Skeletal muscle tissue (tissue), 4 donors: Measurements from ENCODE around the gene S1PR3. TPM values are rescaled to one million over a fixed set of nuclear protein-coding genes. Genes with fewer than 3 reads are reported as not detected.

Experiments used
- H3K27ac ChIP-seq: one replicate; pipeline ENCODE4 v1.7.0; 2013; ENCODE audit warnings: mild to moderate bottlenecking, low read depth, low read length, inconsistent platforms
- H3K27me3 ChIP-seq, 3 donors: one replicate each; pipeline ENCODE4 v1.7.0; 2013; ENCODE audit warnings: low read length in 3 of 3; ENCODE audit not compliant: control insufficient read depth in 3 of 3, insufficient read depth in 3 of 3
- H3K36me3 ChIP-seq, 3 donors: one replicate each; pipeline ENCODE4 v1.7.0; 2013; ENCODE audit warnings: low read length in 3 of 3; ENCODE audit not compliant: control insufficient read depth in 3 of 3, insufficient read depth in 3 of 3
- H3K4me1 ChIP-seq, 3 donors: one replicate each; pipeline ENCODE4 v1.7.0; 2013; ENCODE audit warnings: low read length in 3 of 3, mild to moderate bottlenecking in 3 of 3; ENCODE audit not compliant: control insufficient read depth in 3 of 3, insufficient read depth in 3 of 3
- H3K4me3 ChIP-seq, 3 donors: one replicate each; pipeline ENCODE4 v1.7.0; 2013; ENCODE audit warnings: low read length in 3 of 3
- H3K9ac ChIP-seq, 3 donors: one replicate each; pipeline ENCODE4 v1.7.0; 2013; ENCODE audit warnings: low read length in 3 of 3, mild to moderate bottlenecking in 3 of 3, moderate library complexity in 2 of 3, low read depth in 1 of 3
- H3K9me3 ChIP-seq, 3 donors: one replicate each; pipeline ENCODE4 v1.7.0; 2013; ENCODE audit warnings: low read length in 3 of 3; ENCODE audit not compliant: control insufficient read depth in 3 of 3
- total RNA-seq: library from RNA; depleted of rRNA; stranded (reverse); fragments of >200 nt; gene quantifications from one replicate; pipeline ENCODE4 v1.2.3, GENCODE V29; 2014
- donor health status: Osteomylitis.

The S1PR3 gene
- total RNA-seq, 1 donor from 2014 or later = 12.5 TPM

DNA sequence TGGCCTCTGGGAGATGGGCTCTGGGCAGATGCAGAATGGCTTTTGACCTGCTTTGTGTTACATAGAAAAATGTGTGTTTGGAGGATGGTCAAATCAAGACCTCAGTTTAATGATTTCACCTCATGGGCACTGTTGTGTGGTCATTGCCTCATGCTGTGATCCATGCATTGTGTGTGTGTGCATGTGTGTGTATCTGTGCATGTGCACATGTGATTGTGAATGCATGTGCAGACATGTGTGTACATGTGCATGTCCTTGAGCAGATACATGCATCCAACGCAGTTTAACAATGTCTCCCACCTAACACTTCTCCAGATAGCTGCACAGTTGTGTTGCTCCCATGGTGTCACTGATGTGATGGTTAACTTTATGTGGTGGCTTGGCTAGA lies 40.1 kb upstream of the S1PR3 start:
- Histone ChIP-seq H3K27me3 (peaks cover 0 to 7% (median 0%) of the 10 kb centered on the region in 3 donors), H3K4me1 (peaks cover 3 to 18% (median 7%) of the 10 kb centered on the region in 3 donors), H3K9ac (no peak overlapping the region), H3K27ac (no peak overlapping the region), H3K4me3 (no peak overlapping the region), H3K36me3 (no peaks in the 10 kb centered on the region), H3K9me3 (peaks cover 0 to 3% (median 2%) of the 10 kb centered on the region in 3 donors)

DNA sequence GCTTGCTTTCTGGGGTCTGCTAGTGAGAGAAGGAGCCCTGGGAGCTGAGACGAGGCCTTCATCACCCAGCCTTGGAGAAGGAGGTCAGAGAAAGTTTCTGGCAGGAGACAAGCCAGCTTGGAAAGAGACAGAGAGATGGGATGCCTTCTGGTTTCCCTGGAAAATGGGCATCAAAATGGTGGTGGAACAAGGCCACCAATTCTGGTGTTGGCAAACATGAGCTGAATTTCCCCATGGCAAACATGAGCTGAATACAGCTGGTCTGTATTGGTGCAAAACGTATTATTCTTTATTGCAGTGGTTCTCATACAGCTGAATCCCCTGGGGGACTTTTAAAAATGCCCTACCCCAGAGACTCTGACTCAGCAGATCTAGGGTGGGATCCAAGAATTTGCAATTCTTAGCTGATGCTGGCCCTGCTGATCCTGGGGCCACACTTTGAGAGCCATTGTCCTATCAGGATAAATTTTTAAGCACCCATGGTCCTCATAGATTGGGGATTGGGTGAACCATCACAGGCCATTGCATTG lies 39.1 kb upstream of the S1PR3 start:
- no peak overlapping the region for H3K9ac ChIP-seq
- H3K4me1 ChIP-seq = peaks cover 3 to 18% (median 7%) of the 10 kb centered on the region in 3 donors
- H3K36me3 ChIP-seq = no peaks in the 10 kb centered on the region

DNA sequence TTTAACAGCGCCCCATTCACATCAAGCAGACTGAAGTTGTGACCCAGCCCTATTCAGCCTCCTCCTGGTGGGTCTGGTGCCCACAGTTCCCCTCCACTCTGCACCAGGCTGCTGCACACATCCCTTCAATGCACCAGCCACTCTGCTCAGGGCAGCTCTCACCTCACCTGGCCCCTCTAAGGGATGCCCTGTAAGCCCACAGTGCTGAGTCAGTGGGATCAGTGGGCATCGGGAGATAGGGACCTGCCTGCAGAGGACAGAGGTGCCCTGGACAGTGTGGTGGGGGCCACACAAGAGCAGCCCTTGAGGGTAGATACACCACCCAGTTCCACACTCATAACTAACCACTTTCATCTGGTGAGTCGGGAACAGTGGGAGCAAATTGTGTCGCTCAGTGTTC lies 38.3 kb upstream of the S1PR3 start:
- Histone ChIP-seq H3K9ac (no peak overlapping the region), H3K4me3 (no peak overlapping the region), H3K27ac (no peak overlapping the region), H3K4me1 (peaks cover 3 to 18% (median 7%) of the 10 kb centered on the region in 3 donors), H3K9me3 (peaks cover 0 to 3% (median 2%) of the 10 kb centered on the region in 3 donors), H3K27me3 (peaks cover 0 to 16% (median 0%) of the 10 kb centered on the region in 3 donors), H3K36me3 (no peaks in the 10 kb centered on the region)

More for the DNA sequence above, 39.1 kb upstream of the S1PR3 start:
- H3K9me3 ChIP-seq = peaks cover 0 to 3% (median 2%) of the 10 kb centered on the region in 3 donors
- no peak overlapping the region for H3K4me3 ChIP-seq
- no peak overlapping the region for H3K27ac ChIP-seq
- peaks cover 0 to 10% (median 0%) of the 10 kb centered on the region in 3 donors for H3K27me3 ChIP-seq

DNA sequence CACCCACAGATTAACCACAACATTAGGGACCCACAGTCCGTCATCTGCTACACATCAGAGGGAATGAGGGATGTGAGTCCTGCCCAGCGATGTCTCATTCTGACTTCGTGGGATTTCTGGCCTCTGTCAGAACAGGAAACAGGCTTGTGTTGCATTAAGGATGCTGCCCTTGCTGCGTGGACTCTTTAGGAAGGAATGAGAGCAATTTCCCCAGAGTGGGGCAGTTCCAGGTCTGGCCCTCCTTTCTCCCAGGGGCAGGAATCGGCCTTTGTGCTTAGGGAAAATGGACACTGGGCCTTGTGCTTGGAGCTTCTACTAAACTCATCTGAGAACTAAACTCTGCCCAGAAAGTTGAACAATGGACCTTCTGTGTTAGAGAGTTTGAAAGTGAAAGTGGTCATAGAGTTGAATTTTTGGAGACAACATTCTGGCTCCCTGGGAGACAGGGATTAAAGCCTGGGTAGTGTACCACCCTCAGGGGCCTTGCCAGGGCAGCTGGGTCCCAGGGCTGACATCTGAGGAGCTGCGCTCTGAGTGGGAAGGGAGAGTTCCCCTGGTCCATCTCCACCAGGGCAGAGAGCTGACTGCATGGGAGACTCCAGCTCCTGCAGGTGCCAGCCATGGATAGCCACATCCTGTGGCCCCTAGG lies 37.8 kb upstream of the S1PR3 start:
- Histone ChIP-seq H3K4me1 (peaks cover 3 to 18% (median 7%) of the 10 kb centered on the region in 3 donors), H3K36me3 (no peaks in the 10 kb centered on the region), H3K4me3 (no peak overlapping the region), H3K27ac (no peak overlapping the region), H3K27me3 (peaks cover 0 to 16% (median 0%) of the 10 kb centered on the region in 3 donors), H3K9ac (no peak overlapping the region), H3K9me3 (peaks cover 0 to 3% (median 2%) of the 10 kb centered on the region in 3 donors)

DNA sequence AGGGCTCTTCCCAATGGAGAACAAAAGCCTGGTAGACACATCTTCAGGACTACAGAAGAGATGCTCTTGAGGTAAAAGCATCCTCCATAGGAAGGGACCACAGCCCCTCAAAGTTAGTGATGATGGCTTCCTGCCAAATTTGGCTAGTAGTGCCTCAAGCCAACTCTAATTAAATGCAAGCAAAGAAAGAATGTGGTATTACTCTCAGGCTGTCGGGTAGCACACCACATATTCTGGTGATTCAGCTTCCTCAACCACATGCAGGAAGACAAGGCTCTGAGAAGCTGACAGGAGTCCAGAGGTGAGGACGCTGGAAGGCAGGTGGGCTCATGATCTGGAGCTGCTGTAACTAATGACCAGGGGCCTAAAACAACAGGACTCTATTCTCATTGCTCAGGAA lies 37.2 kb upstream of the S1PR3 start:
- Histone ChIP-seq H3K4me3 (no peak overlapping the region), H3K9ac (no peak overlapping the region), H3K36me3 (no peaks in the 10 kb centered on the region), H3K9me3 (peaks cover 0 to 3% (median 2%) of the 10 kb centered on the region in 3 donors), H3K27me3 (peaks cover 0 to 16% (median 0%) of the 10 kb centered on the region in 3 donors), H3K27ac (no peak overlapping the region), H3K4me1 (peaks cover 3 to 18% (median 6%) of the 10 kb centered on the region in 3 donors)

DNA sequence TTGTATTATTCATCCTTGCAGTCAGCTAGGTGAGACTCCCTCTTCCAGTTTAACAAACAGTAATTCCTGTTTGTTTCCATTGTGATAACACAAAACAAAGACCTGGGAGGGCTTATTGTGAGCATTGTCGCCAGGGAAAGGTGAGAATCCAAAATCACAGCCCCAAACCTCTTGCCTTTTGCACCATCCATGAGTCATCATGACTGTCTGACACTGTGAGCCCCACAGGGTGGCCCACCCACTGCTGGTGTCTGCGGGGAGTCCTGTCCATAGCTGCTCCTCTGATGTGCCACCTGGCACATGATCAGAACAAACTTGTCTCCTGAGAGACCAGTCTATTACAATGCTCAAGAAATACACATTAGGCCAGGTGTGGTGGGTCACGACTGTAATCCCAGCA lies 33.7 kb upstream of the S1PR3 start:
- Histone ChIP-seq H3K36me3 (no peaks in the 10 kb centered on the region), H3K9ac (no peak overlapping the region), H3K4me1 (peaks cover 0 to 5% (median 3%) of the 10 kb centered on the region in 3 donors), H3K27me3 (peaks cover 0 to 16% (median 0%) of the 10 kb centered on the region in 3 donors), H3K27ac (no peak overlapping the region), H3K4me3 (no peak overlapping the region), H3K9me3 (peaks cover 0 to 3% (median 2%) of the 10 kb centered on the region in 3 donors)

DNA sequence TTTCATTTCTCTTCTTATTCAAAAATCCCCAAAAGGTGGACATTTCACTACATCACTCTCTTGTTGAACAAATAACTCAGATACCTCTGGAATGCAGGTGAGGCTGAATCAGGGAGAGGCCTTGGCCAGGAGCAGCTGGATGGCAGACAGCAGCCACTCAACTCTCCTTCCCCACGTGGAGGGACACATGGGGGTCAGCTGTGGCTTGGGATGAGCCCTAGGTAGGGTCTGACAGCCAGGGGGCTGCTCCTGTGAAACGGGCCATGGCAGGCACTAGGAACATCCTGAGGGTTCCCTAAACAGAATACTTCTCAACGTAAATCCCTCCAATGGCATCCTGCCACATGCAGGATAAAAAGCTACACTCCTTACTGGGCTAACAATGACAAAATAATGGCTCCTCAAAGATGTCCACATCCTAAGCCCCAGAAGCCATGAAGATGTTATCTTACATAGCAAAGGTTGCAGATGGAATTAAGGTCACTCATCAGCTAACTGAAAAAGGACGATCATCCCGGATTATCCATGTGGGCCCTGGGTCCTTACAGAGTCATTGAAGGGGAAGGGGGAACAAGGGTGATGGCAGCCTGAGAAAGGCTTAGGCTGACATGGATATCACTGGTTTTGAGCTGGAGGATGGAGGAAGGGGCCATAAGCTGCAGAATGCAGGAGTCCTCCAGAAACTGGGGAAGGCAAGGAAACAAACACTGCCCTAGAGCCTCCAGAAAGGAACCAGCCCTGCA lies 31.4 kb upstream of the S1PR3 start:
- Histone ChIP-seq H3K9ac (no peak overlapping the region), H3K27me3 (peaks cover 0 to 14% (median 0%) of the 10 kb centered on the region in 3 donors), H3K4me3 (no peak overlapping the region), H3K9me3 (no peaks in the 10 kb centered on the region), H3K4me1 (no peaks in the 10 kb centered on the region), H3K27ac (no peak overlapping the region), H3K36me3 (no peaks in the 10 kb centered on the region)

DNA sequence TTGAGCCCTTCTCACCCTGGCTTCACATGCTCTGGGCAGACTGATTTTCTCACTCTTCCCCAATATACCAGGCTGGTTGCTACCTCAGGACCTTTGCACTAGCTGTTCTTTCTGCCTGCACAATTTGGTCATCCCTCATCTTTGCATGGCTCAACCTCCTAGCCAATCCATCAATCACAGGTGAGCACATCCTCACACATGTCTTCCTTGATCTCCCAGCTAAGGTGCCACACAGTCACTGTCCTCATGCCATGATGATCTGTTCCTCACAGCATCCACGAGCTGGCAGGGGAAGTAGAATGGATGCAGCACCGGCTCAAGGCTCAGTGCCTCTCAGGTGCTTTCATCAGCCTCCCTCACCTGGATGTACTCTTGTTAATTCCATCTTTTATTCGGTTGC lies 30.6 kb upstream of the S1PR3 start:
- no peak overlapping the region for H3K27ac ChIP-seq
- H3K4me3 ChIP-seq = no peak overlapping the region
- H3K4me1 ChIP-seq = no peaks in the 10 kb centered on the region
- H3K36me3 ChIP-seq = no peaks in the 10 kb centered on the region
- H3K27me3 ChIP-seq = peaks cover 0 to 14% (median 0%) of the 10 kb centered on the region in 3 donors
- no peak overlapping the region for H3K9ac ChIP-seq
- H3K9me3 ChIP-seq = no peaks in the 10 kb centered on the region

DNA sequence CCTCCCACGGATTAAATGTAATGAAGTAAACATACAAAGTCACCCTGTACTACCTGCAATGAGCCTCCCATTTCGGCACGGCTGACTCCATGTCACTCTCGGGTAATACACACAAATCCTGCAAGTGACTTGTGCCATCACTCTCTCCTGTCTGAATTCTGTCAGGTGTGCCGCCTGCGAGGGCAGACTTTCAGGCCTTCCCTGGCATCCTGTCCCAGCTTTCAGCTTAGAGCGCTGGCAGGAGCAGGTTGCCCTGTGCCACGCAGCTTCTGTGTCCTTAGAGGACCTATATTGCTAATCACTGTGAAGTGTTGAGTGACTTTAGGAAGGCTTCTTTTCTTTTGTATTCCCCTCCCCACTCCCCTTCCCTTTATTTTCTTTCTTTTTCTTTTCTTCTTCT lies 25.8 kb upstream of the S1PR3 start:
- H3K4me3 ChIP-seq = no peak overlapping the region
- no peaks in the 10 kb centered on the region for H3K36me3 ChIP-seq
- H3K9ac ChIP-seq = no peak overlapping the region
- no peaks in the 10 kb centered on the region for H3K4me1 ChIP-seq
- H3K9me3 ChIP-seq = no peaks in the 10 kb centered on the region
- H3K27me3 ChIP-seq = peaks cover 0 to 4% (median 0%) of the 10 kb centered on the region in 3 donors
- no peak overlapping the region for H3K27ac ChIP-seq
